ENCODE results near the gene TSHZ2.
"Not testable (repeated sequence)": the region's sequence is repeated elsewhere in the genome, so short reads cannot be mapped to it uniquely, and the experiment has no call there.

TSHZ2 gene

DNA sequence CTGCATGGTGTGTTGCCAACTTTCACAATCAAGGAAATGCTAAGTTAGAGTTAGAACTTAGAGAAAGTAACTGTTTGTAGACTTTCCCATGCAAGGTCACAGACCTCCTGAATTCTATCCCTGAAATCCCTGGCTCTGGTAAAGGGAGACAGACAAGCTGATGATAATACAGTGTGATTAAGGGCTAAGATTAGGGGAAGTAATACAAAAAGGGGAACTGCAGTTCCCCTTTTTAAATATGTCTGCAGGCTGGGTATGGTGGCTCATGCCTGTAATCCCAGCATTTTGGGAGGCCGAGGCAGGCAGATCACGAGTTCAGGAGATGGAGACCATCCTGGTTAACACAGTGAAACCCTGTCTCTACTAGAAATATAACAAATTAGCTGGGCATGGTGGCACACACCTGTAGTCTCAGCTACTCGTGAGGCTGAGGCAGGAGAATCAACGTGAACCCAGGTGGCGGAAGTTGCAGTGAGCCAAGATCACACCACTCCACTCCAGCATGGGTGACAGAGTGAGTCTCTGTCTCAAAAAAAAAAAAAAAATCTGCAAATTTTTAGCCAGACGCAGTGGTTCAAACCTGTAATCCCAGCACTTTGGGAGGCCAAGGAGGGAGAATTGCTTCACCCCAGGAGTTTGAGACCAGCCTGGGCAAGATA lies 560.6 kb downstream of the TSHZ2 start:
- not testable (repeated sequence) for DNase-seq

DNA sequence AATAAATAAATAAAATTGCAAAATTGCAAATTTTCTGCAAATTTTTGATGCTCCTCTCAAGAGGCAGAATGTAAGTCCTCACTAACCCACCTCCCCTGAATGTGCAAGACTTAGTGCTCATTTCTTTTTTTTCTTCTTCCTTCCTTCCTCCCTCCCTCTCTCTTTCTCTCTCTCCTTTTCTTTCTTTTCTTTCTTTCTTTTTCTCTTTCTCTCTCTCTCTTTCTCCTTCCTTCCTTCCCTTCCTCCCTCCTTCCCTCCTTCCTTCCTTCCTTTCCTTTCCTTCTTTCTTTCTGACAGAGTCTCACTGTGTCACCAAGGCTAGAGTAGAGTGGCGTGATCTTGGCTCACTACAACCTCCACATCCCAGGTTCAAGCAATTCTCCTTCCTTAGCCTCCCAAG lies 561.3 kb downstream of the TSHZ2 start:
- no peak for DNase-seq

DNA sequence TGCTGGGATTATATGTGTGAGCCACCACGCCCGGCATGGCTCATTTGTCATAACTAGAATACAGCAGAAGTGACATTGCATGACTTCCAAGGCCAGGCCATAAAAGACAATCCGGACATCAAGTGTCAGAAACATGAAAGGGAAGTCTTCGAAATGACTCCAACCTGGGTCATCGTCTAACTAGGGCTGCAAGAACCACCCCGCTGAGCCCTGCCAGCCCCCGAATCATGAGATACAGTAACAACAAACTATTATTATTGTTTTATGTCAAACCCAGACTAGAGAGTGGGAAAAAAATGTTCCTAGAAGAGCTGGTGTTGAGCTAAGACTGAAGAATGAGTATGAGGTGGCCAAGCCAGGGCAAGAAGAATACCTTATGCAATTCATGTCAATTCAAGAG lies 561.9 kb downstream of the TSHZ2 start:
- no peak for DNase-seq

DNA sequence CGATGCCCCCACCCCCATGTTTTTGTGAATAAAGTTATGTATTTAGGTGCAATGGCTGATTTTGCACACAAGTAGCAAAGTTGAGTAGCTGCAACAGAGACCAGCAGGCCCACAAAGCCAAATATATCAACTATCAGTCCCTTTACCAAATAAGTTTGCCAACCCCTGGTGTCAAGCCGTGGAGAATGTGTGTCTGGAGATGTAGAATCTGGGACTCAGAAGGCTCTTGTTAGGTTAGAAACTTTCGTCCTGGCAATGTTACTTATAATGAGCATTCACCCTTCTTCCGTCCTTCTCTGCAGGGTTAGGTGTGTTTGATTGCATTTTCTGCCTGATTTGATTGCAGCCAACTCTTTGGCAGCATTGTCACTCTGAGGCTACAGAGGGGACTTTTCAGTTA lies 563.7 kb downstream of the TSHZ2 start:
- no peak for DNase-seq

DNA sequence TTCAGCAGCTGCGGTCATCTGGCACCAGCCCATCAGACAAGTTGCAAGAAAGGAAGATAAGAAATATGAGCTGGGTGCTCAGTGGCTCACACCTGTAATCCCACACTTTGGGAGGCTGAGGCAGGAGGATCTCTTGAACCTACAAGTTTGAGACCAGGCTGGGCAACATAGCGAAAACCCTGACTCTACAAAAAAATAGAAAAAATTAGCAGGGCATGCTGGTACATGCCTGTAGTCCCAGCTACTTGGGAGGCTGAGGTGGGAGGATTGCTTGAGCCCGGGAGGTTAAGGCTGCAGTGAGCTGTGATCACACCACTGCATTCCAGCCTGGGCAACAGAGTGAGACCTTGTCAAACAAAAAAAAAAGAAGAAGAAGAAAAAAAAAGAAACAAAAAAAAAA lies 564.2 kb downstream of the TSHZ2 start:
- DNase-seq = not testable (repeated sequence)

DNA sequence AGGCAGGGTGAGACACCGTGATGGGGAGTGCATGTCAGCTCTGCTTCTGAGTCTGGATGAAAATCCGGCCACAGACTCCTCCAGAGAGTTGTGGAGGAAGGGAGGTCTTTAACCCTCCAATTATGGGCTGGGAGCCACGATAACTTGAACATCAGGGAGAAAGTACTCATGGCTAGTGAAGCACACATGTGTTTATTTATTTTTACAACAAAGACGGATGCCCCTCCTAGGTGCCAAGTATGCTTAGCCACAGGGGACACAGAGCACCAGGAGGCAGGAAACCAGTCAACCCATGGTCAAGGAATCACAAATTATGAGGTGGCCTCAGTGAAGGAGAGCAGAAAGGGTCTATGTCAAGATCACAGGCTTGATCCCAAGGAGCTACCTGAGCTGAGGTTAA lies 567.4 kb downstream of the TSHZ2 start:
- no peak for DNase-seq

Data from activated CD4-positive, alpha-beta T cell treated with anti-CD3 and anti-CD28 coated beads, Interleukin-2, Interleukin-6, amounts not matched to agents 100 ng/mL and 50 ng/mL, durations not matched to agents 16 hours and 8 hours (primary cell).